ENCODE measurements around the gene SVOPL. TPM values are rescaled to one million over a fixed set of nuclear protein-coding genes. Genes with fewer than 3 reads are reported as not detected.
"Not testable (repeated sequence)": the region's sequence is repeated elsewhere in the genome, so short reads cannot be mapped to it uniquely, and the experiment has no call there.

Gene SVOPL
- total RNA-seq, 1 donor from 2014 or later, result 0.09 TPM

- Histone ChIP-seq H3K36me3 (no peaks in the 10 kb centered on the region), H3K79me2 (ENCODE audit: low read depth) (no peaks in the 10 kb centered on the region), H3K4me3 (no peak overlapping the region), H3K27ac (no peak overlapping the region), H3K27me3 (no peaks in the 10 kb centered on the region), H3K4me1 (no peaks in the 10 kb centered on the region), H3K9ac (no peak overlapping the region), H3K4me2 (no peak overlapping the region), H4K20me1 (ENCODE audit: low read depth) (no peaks in the 10 kb centered on the region), H2AFZ (replicated peaks) (no peak overlapping the region), H3F3A (ENCODE audit: low read depth) (no peaks in the 10 kb centered on the region), H3K9me3 (ENCODE audit: low read depth) (no peaks in the 10 kb centered on the region)
- Mint-ChIP-seq H3K27me3 (ENCODE audit: insufficient read depth, low read depth) (peaks cover 2% of the 10 kb centered on the region), H3K4me3 (no peak overlapping the region), H3K9me3 (no peaks in the 10 kb centered on the region), H3K4me1 (no peaks in the 10 kb centered on the region), H3K36me3 (no peaks in the 10 kb centered on the region), H3K27ac (no peak overlapping the region)
- DNase-seq (ENCODE audit: low spot score), result no peak
- TF ChIP-seq EZH2phosphoT487 (IDR thresholded peaks at IDR 0.05), result no peak
- no peak for TF ChIP-seq CTCF (IDR thresholded peaks at IDR 0.05)
- no peak for TF ChIP-seq EZH2 (IDR thresholded peaks at IDR 0.05)
These were observed 10.0 kb downstream of the SVOPL start for GRCh38 chr7:138691178-138691577.

GRCh38 chr7:138690495-138690894, 10.7 kb downstream of the SVOPL start:
- no peaks in the 10 kb centered on the region for H3K36me3 Mint-ChIP-seq
- H3K27me3 Mint-ChIP-seq (ENCODE audit: insufficient read depth, low read depth), result peaks cover 2% of the 10 kb centered on the region
- H3K9me3 Mint-ChIP-seq, result no peaks in the 10 kb centered on the region
- Histone ChIP-seq H3K9me3 (ENCODE audit: low read depth) (no peaks in the 10 kb centered on the region), H3F3A (ENCODE audit: low read depth) (no peaks in the 10 kb centered on the region), H3K27ac (no peak overlapping the region), H3K4me1 (no peaks in the 10 kb centered on the region), H3K9ac (no peak overlapping the region), H3K4me2 (no peak overlapping the region), H2AFZ (replicated peaks) (no peak overlapping the region), H3K4me3 (no peak overlapping the region), H4K20me1 (ENCODE audit: low read depth) (no peaks in the 10 kb centered on the region), H3K79me2 (ENCODE audit: low read depth) (no peaks in the 10 kb centered on the region), H3K27me3 (no peaks in the 10 kb centered on the region), H3K36me3 (no peaks in the 10 kb centered on the region)
- H3K4me1 Mint-ChIP-seq, result no peaks in the 10 kb centered on the region
- TF ChIP-seq EZH2phosphoT487 (IDR thresholded peaks at IDR 0.05) (no peak), CTCF (IDR thresholded peaks at IDR 0.05) (no peak), EZH2 (IDR thresholded peaks at IDR 0.05) (no peak)
- H3K27ac Mint-ChIP-seq, result no peak overlapping the region
- no peak overlapping the region for H3K4me3 Mint-ChIP-seq
- no peak for DNase-seq (ENCODE audit: low spot score)

- not testable (repeated sequence) for H3K4me1 Mint-ChIP-seq; H3K27me3 ChIP-seq; H3K27ac ChIP-seq; H4K20me1 ChIP-seq (ENCODE audit: low read depth); H3K4me3 ChIP-seq; H3K4me1 ChIP-seq; H3K9me3 Mint-ChIP-seq; H3K4me3 Mint-ChIP-seq; H2AFZ ChIP-seq (replicated peaks); H3K36me3 Mint-ChIP-seq; H3F3A ChIP-seq (ENCODE audit: low read depth); H3K9ac ChIP-seq; H3K36me3 ChIP-seq; H3K79me2 ChIP-seq (ENCODE audit: low read depth); H3K4me2 ChIP-seq; H3K9me3 ChIP-seq (ENCODE audit: low read depth); H3K27me3 Mint-ChIP-seq (ENCODE audit: insufficient read depth, low read depth); DNase-seq (ENCODE audit: low spot score); H3K27ac Mint-ChIP-seq
These were observed 13.1 kb downstream of the SVOPL start for GRCh38 chr7:138688037-138688436.

GRCh38 chr7:138684340-138684739, 16.8 kb downstream of the SVOPL start:
- DNase-seq (ENCODE audit: low spot score), result no peak
- no peaks in the 10 kb centered on the region for H3K79me2 ChIP-seq (ENCODE audit: low read depth)
- Mint-ChIP-seq H3K4me3 (no peak overlapping the region), H3K9me3 (no peaks in the 10 kb centered on the region), H3K4me1 (no peaks in the 10 kb centered on the region), H3K36me3 (no peaks in the 10 kb centered on the region), H3K27me3 (ENCODE audit: insufficient read depth, low read depth) (peaks cover 2% of the 10 kb centered on the region), H3K27ac (no peak overlapping the region)
- H3K4me2 ChIP-seq, result no peak overlapping the region
- H3K27me3 ChIP-seq, result no peaks in the 10 kb centered on the region
- no peak overlapping the region for H3K27ac ChIP-seq
- H3F3A ChIP-seq (ENCODE audit: low read depth), result no peaks in the 10 kb centered on the region
- no peaks in the 10 kb centered on the region for H3K4me1 ChIP-seq
- TF ChIP-seq EZH2phosphoT487 (IDR thresholded peaks at IDR 0.05) (no peak), CTCF (IDR thresholded peaks at IDR 0.05) (no peak)
- no peaks in the 10 kb centered on the region for H3K9me3 ChIP-seq (ENCODE audit: low read depth)
- no peak overlapping the region for H3K9ac ChIP-seq
- H4K20me1 ChIP-seq (ENCODE audit: low read depth), result no peaks in the 10 kb centered on the region
- no peak overlapping the region for H2AFZ ChIP-seq (replicated peaks)
- H3K36me3 ChIP-seq, result no peaks in the 10 kb centered on the region
- no peak overlapping the region for H3K4me3 ChIP-seq

Data from neural progenitor cell (in vitro differentiated cells).